Measurements from ENCODE around the gene EIF3K.

The EIF3K gene

DNA sequence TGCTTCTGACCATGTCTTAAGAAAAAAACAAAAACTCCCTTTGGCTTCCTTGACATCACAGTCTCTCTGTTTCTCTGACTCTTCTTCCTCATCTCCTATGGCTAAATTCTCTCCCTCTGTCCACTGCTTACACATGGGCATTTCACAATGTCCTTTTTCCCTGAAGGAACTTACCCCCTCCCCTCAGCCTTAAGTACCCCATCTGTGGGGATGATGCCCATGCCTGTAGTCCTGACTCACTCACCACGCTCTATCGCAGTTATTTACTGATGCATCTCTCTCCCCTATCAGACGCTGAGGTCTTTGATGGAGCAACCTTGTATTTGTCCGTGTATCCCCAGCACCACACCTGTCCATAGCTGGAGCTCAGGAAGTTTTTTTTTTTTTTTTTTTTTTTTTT, 60.9 kb downstream of the EIF3K start:
- Histone ChIP-seq H4K20me1 (ENCODE audit: insufficient read depth, low read length) (peaks cover 93% of the 10 kb centered on the region), H3K4me1 (ENCODE audit: insufficient read depth, low read length) (peaks cover 26% of the 10 kb centered on the region), H3K36me3 (ENCODE audit: insufficient read depth, low read length) (peaks cover 20% of the 10 kb centered on the region), H3K9ac (ENCODE audit: low read depth, low read length) (no peak overlapping the region), H3K79me2 (ENCODE audit: insufficient read depth, low read length) (peaks cover 96% of the 10 kb centered on the region), H3K27me3 (ENCODE audit: insufficient read depth, low read length, poor library complexity) (no peaks in the 10 kb centered on the region), H3K4me2 (ENCODE audit: insufficient read depth, low read length) (no peak overlapping the region), H3K9me3 (ENCODE audit: insufficient read depth, low read length, severe bottlenecking) (no peaks in the 10 kb centered on the region), H3K27ac (ENCODE audit: low read length) (no peak overlapping the region), H2AFZ (ENCODE audit: low read depth, low read length) (no peak overlapping the region), H3K4me3 (ENCODE audit: low read depth in 1 of 2, low read length in 2 of 2) (no peak overlapping the region)
- no peak for TF ChIP-seq EZH2 (IDR thresholded peaks at IDR 0.05; ENCODE audit: borderline replicate concordance, low read depth, low read length, severe bottlenecking)
- TF ChIP-seq, protein P1, sequence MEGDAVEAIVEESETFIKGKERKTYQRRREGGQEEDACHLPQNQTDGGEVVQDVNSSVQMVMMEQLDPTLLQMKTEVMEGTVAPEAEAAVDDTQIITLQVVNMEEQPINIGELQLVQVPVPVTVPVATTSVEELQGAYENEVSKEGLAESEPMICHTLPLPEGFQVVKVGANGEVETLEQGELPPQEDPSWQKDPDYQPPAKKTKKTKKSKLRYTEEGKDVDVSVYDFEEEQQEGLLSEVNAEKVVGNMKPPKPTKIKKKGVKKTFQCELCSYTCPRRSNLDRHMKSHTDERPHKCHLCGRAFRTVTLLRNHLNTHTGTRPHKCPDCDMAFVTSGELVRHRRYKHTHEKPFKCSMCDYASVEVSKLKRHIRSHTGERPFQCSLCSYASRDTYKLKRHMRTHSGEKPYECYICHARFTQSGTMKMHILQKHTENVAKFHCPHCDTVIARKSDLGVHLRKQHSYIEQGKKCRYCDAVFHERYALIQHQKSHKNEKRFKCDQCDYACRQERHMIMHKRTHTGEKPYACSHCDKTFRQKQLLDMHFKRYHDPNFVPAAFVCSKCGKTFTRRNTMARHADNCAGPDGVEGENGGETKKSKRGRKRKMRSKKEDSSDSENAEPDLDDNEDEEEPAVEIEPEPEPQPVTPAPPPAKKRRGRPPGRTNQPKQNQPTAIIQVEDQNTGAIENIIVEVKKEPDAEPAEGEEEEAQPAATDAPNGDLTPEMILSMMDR (IDR thresholded peaks at IDR 0.05; ENCODE audit: borderline replicate concordance, extremely low read depth, low read length, poor library complexity, severe bottlenecking), result no peak
- no peak for DNase-seq
- ATAC-seq (ENCODE audit: insufficient read depth, low read depth), result no peak

DNA sequence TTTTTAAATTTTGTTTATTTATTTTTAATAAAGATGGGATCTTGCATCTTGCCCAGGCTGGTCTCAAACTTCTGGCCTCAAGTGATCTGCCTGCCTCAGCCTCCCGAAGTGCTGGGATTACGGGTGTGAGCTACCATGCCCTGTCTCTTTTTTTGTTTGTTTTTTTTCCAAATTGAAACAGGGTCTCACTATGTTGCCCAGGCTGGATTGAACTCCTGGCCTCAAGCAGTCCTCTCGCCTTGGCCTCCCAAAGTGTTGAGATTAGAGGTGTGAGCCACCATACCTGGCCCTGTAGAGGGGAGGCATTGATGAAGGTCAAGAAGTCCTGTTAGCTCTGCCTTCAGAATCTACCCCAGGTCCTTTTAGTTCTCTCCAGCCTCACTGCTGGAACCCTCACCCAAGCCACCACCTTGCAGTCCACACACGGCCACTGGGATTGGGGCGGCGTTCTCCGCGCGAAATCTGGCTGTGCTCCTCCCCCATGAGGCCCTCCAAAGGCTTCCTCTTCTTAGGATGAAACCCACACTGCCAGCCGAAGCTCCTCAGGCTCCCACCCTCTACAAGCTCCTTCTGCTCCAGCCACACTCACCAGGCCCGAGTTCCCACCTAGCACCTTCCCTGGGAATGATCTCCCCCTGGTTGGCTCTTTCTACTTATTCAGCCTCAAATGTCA, 63.3 kb downstream of the EIF3K start:
- Histone ChIP-seq H4K20me1 (ENCODE audit: insufficient read depth, low read length) (peaks cover 92% of the 10 kb centered on the region), H3K79me2 (ENCODE audit: insufficient read depth, low read length) (peaks cover 96% of the 10 kb centered on the region), H3K4me1 (ENCODE audit: insufficient read depth, low read length) (peaks cover 26% of the 10 kb centered on the region), H3K4me3 (ENCODE audit: low read depth in 1 of 2, low read length in 2 of 2) (no peak overlapping the region), H3K4me2 (ENCODE audit: insufficient read depth, low read length) (no peak overlapping the region), H3K27me3 (ENCODE audit: insufficient read depth, low read length, poor library complexity) (no peaks in the 10 kb centered on the region), H2AFZ (ENCODE audit: low read depth, low read length) (no peak overlapping the region), H3K27ac (ENCODE audit: low read length) (no peak overlapping the region), H3K9ac (ENCODE audit: low read depth, low read length) (no peak overlapping the region), H3K36me3 (ENCODE audit: insufficient read depth, low read length) (peaks cover 12% of the 10 kb centered on the region), H3K9me3 (ENCODE audit: insufficient read depth, low read length, severe bottlenecking) (no peaks in the 10 kb centered on the region)
- DNase-seq (no peak), ATAC-seq (ENCODE audit: insufficient read depth, low read depth) (no peak)
- TF ChIP-seq EZH2 (IDR thresholded peaks at IDR 0.05; ENCODE audit: borderline replicate concordance, low read depth, low read length, severe bottlenecking), result no peak
- TF ChIP-seq, protein P1 (IDR thresholded peaks at IDR 0.05; ENCODE audit: borderline replicate concordance, extremely low read depth, low read length, poor library complexity, severe bottlenecking), result no peak

DNA sequence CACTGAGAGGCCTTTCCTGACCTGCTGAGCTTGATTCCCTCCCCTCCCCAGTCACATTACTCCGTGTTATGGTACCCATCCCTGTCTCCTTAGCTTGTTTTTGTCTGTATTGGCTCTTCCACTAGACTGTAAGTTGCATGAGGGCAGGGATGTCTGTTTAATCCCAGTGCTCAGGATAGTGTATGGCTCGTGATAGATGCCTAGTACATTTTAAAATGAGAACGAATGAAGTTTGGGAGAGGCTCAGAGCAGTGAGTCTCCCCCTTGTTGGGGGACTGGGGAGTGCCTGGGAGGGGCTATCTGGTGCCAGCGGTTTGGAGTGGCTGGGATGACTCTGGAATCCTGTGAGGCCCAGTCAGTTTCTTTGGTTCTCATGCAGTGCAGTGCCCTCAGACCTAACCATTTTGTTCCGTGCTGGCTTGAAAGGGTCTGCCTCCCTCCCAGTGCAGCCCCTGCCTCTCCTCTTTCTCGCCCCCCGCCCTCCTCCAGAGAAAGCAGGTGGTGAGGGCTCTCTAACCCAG, 63.9 kb downstream of the EIF3K start:
- H3K4me1 ChIP-seq (ENCODE audit: insufficient read depth, low read length), result peaks cover 26% of the 10 kb centered on the region
- no peak for ATAC-seq (ENCODE audit: insufficient read depth, low read depth)
- no peaks in the 10 kb centered on the region for H3K27me3 ChIP-seq (ENCODE audit: insufficient read depth, low read length, poor library complexity)
- H3K9ac ChIP-seq (ENCODE audit: low read depth, low read length), result no peak overlapping the region
- no peaks in the 10 kb centered on the region for H3K9me3 ChIP-seq (ENCODE audit: insufficient read depth, low read length, severe bottlenecking)
- peaks cover 12% of the 10 kb centered on the region for H3K36me3 ChIP-seq (ENCODE audit: insufficient read depth, low read length)
- H2AFZ ChIP-seq (ENCODE audit: low read depth, low read length), result no peak overlapping the region
- H4K20me1 ChIP-seq (ENCODE audit: insufficient read depth, low read length), result peaks cover 92% of the 10 kb centered on the region
- peaks cover 96% of the 10 kb centered on the region for H3K79me2 ChIP-seq (ENCODE audit: insufficient read depth, low read length)
- no peak for TF ChIP-seq EZH2 (IDR thresholded peaks at IDR 0.05; ENCODE audit: borderline replicate concordance, low read depth, low read length, severe bottlenecking)
- TF ChIP-seq, protein P1 (IDR thresholded peaks at IDR 0.05; ENCODE audit: borderline replicate concordance, extremely low read depth, low read length, poor library complexity, severe bottlenecking), result no peak
- no peak overlapping the region for H3K4me3 ChIP-seq (ENCODE audit: low read depth in 1 of 2, low read length in 2 of 2)
- no peak for DNase-seq
- no peak overlapping the region for H3K27ac ChIP-seq (ENCODE audit: low read length)
- no peak overlapping the region for H3K4me2 ChIP-seq (ENCODE audit: insufficient read depth, low read length)
